SK-N-SH treated with all-trans-retinoic acid at 6 μM for 48 hours (cell line): ENCODE measurements around the gene FAM181A.

ENCODE experiments used
- ATAC-seq: fragments of 200-7000 bp; cut with Tn5 transposase; 3 replicates; pipeline ENCODE4 v1.9.1; 2020; ENCODE audit warnings: mild to moderate bottlenecking, moderate library complexity
- ARNTL ChIP-seq: fragments of 450-650 bp; formaldehyde crosslinking; IDR thresholded peaks from 2 replicates; pipeline ENCODE4 v1.5.0; 2020; ENCODE audit warnings: low read depth, mild to moderate bottlenecking, moderate library complexity, borderline replicate concordance
- BACH2 ChIP-seq: fragments of 250-450 bp; sonication (Bioruptor Pico); IDR thresholded peaks from 2 replicates; pipeline ENCODE4 v1.9.0; 2021; ENCODE audit warnings: mild to moderate bottlenecking, borderline replicate concordance
- CREB5 ChIP-seq: fragments of 250-450 bp; sonication (Bioruptor Pico); IDR thresholded peaks from 2 replicates; pipeline ENCODE4 v1.5.1; 2020; ENCODE audit warnings: low read depth, mild to moderate bottlenecking, moderate library complexity
- CSDC2 ChIP-seq: fragments of 250-450 bp; sonication (Bioruptor Pico); IDR thresholded peaks from 2 replicates; pipeline ENCODE4 v1.5.0; 2020; ENCODE audit warnings: mild to moderate bottlenecking, moderate library complexity
- CSRNP3 ChIP-seq: fragments of 250-450 bp; sonication (Bioruptor Pico); IDR thresholded peaks from 2 replicates; pipeline ENCODE4 v1.5.1; 2021; ENCODE audit warnings: mild to moderate bottlenecking, moderate library complexity
- ESRRG ChIP-seq: fragments of 250-450 bp; sonication (Bioruptor Pico); IDR thresholded peaks from 2 replicates; pipeline ENCODE4 v1.6.1; 2021; ENCODE audit warnings: mild to moderate bottlenecking
- GLIS3 ChIP-seq: fragments of 250-450 bp; sonication (Bioruptor Pico); IDR thresholded peaks from 2 replicates; pipeline ENCODE4 v1.5.0; 2020; ENCODE audit warnings: mild to moderate bottlenecking, moderate library complexity
- ISL1 ChIP-seq: fragments of 250-450 bp; sonication (Bioruptor Pico); IDR thresholded peaks from 2 replicates; pipeline ENCODE4 v2.1.2; 2022; ENCODE audit warnings: mild to moderate bottlenecking, moderate library complexity
- OSR1 ChIP-seq: fragments of 250-450 bp; sonication (Bioruptor Pico); IDR thresholded peaks from 2 replicates; pipeline ENCODE4 v1.8.0; 2022; ENCODE audit warnings: moderate library complexity, mild to moderate bottlenecking, inconsistent platforms
- PPARA ChIP-seq: fragments of 250-450 bp; sonication (Bioruptor Pico); IDR thresholded peaks from 2 replicates; pipeline ENCODE4 v1.5.0; 2020; ENCODE audit warnings: mild to moderate bottlenecking, borderline replicate concordance
- RARB ChIP-seq: fragments of 250-450 bp; sonication (Bioruptor Pico); IDR thresholded peaks from 2 replicates; pipeline ENCODE4 v1.8.0; 2021; ENCODE audit warnings: mild to moderate bottlenecking, moderate library complexity
- TOX ChIP-seq: fragments of 250-450 bp; sonication (Bioruptor Pico); IDR thresholded peaks from 2 replicates; pipeline ENCODE4 v1.8.0; 2021; ENCODE audit warnings: mild to moderate bottlenecking, moderate library complexity, borderline replicate concordance
- ZC3H10 ChIP-seq: fragments of 250-450 bp; sonication (Bioruptor Pico); IDR thresholded peaks from 2 replicates; pipeline ENCODE4 v1.5.1; 2021; ENCODE audit warnings: mild to moderate bottlenecking, moderate library complexity
- ZFP3 ChIP-seq: fragments of 250-450 bp; sonication (Bioruptor Pico); IDR thresholded peaks from 2 replicates; pipeline ENCODE4 v1.5.0; 2020; ENCODE audit warnings: mild to moderate bottlenecking, moderate library complexity
- ZFP30 ChIP-seq: fragments of 450-650 bp; formaldehyde crosslinking; IDR thresholded peaks from 2 replicates; pipeline ENCODE4 v1.5.0; 2022; ENCODE audit warnings: mild to moderate bottlenecking, moderate library complexity
- ZNF70 ChIP-seq: fragments of 450-650 bp; formaldehyde crosslinking; IDR thresholded peaks from 2 replicates; pipeline ENCODE4 v1.5.0; 2020; ENCODE audit warnings: mild to moderate bottlenecking, moderate library complexity
- ZNF8 ChIP-seq: fragments of 450-650 bp; formaldehyde crosslinking; IDR thresholded peaks from 2 replicates; pipeline ENCODE4 v1.5.0; 2020; ENCODE audit warnings: mild to moderate bottlenecking, moderate library complexity
- TF ChIP-seq, protein P1 (sequence below): fragments of 250-450 bp; sonication (Bioruptor Pico); IDR thresholded peaks from 2 replicates; pipeline ENCODE4 v1.5.0; 2020; ENCODE audit warnings: mild to moderate bottlenecking, moderate library complexity
- TF ChIP-seq, protein P2 (sequence below): fragments of 250-450 bp; sonication (Bioruptor Pico); IDR thresholded peaks from 2 replicates; pipeline ENCODE4 v1.8.0; 2020; ENCODE audit warnings: mild to moderate bottlenecking, moderate library complexity, borderline replicate concordance

The FAM181A gene

GRCh38 chr14:93928184-93929047 lies 1.3 kb downstream of the FAM181A start:
- TF ChIP-seq ZC3H10 (CRISPR knock-in tag) (no peak), ZFP30 (CRISPR knock-in tag) (no peak), ZNF70 (CRISPR knock-in tag) (no peak), ISL1 (CRISPR knock-in tag) (no peak)
- TF ChIP-seq, protein P1, sequence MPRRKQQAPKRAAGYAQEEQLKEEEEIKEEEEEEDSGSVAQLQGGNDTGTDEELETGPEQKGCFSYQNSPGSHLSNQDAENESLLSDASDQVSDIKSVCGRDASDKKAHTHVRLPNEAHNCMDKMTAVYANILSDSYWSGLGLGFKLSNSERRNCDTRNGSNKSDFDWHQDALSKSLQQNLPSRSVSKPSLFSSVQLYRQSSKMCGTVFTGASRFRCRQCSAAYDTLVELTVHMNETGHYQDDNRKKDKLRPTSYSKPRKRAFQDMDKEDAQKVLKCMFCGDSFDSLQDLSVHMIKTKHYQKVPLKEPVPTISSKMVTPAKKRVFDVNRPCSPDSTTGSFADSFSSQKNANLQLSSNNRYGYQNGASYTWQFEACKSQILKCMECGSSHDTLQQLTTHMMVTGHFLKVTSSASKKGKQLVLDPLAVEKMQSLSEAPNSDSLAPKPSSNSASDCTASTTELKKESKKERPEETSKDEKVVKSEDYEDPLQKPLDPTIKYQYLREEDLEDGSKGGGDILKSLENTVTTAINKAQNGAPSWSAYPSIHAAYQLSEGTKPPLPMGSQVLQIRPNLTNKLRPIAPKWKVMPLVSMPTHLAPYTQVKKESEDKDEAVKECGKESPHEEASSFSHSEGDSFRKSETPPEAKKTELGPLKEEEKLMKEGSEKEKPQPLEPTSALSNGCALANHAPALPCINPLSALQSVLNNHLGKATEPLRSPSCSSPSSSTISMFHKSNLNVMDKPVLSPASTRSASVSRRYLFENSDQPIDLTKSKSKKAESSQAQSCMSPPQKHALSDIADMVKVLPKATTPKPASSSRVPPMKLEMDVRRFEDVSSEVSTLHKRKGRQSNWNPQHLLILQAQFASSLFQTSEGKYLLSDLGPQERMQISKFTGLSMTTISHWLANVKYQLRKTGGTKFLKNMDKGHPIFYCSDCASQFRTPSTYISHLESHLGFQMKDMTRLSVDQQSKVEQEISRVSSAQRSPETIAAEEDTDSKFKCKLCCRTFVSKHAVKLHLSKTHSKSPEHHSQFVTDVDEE (CRISPR knock-in tag): no peak
- TF ChIP-seq, all 23 proteins: peak for 0
- ATAC-seq: no peak

DNA sequence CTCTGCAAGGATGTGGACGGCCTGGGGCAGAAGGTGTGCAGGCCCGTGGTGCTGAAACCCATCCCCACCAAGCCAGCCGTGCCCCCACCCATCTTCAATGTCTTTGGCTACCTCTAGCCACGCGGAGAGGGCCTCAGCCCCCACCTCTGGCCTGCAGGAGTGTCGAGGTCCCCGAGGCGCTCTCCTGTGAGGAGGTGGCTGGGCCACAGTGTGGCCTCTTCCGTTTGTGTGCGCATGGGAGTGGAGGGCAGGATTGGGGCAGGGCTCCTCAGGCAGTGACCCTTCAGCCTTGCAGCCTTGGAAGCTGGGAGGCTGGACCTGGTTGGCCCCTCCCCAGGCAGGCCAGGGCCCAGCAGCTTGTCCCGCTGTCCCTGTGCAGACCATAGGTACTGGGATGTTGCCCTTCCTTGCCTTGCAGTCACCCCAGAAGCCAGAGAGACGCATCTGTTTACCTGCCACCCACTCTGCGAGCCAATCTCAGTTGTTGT lies 1.9 kb downstream of the FAM181A start:
- no peak for ATAC-seq
- TF ChIP-seq ESRRG (no peak), GLIS3 (no peak)

GRCh38 chr14:93929657-93930056 lies 2.5 kb downstream of the FAM181A start:
- ATAC-seq: no peak
- TF ChIP-seq ZC3H10 (CRISPR knock-in tag) (no peak), BACH2 (CRISPR knock-in tag) (no peak), GLIS3 (no peak), ZNF70 (CRISPR knock-in tag) (no peak), CSDC2 (CRISPR knock-in tag) (no peak), CREB5 (no peak), ZNF8 (CRISPR knock-in tag) (no peak), OSR1 (no peak), RARB (CRISPR knock-in tag) (no peak), CSRNP3 (CRISPR knock-in tag) (no peak), ARNTL (no peak), TOX (CRISPR knock-in tag) (no peak), ZFP3 (CRISPR knock-in tag) (no peak), ESRRG (no peak), PPARA (CRISPR knock-in tag) (no peak)
- TF ChIP-seq, protein P2, sequence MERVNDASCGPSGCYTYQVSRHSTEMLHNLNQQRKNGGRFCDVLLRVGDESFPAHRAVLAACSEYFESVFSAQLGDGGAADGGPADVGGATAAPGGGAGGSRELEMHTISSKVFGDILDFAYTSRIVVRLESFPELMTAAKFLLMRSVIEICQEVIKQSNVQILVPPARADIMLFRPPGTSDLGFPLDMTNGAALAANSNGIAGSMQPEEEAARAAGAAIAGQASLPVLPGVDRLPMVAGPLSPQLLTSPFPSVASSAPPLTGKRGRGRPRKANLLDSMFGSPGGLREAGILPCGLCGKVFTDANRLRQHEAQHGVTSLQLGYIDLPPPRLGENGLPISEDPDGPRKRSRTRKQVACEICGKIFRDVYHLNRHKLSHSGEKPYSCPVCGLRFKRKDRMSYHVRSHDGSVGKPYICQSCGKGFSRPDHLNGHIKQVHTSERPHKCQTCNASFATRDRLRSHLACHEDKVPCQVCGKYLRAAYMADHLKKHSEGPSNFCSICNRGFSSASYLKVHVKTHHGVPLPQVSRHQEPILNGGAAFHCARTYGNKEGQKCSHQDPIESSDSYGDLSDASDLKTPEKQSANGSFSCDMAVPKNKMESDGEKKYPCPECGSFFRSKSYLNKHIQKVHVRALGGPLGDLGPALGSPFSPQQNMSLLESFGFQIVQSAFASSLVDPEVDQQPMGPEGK (CRISPR knock-in tag): no peak
- TF ChIP-seq, protein P1 (CRISPR knock-in tag): no peak
- TF ChIP-seq, all 23 proteins: peak for 0
